ENCODE measurements around the gene FBXO41.

- TF ChIP-seq POLR2AphosphoS5 (IDR thresholded peaks at IDR 0.05; ENCODE audit: low read depth, low read length) (no peak), TAF1 (IDR thresholded peaks at IDR 0.05; ENCODE audit: borderline replicate concordance, insufficient read depth, low read length) (no peak), REST (IDR thresholded peaks at IDR 0.05; ENCODE audit: insufficient read depth in 1 of 2, low read depth in 2 of 2, low read length in 2 of 2) (no peak), SIN3A (IDR thresholded peaks at IDR 0.05; ENCODE audit: borderline replicate concordance, insufficient read depth, low read length) (no peak), FOXP2 (optimal IDR thresholded peaks at IDR 0.05; ENCODE audit: borderline replicate concordance, extremely low read depth, extremely low read length, insufficient read depth) (no peak)
These were observed 17.3 kb downstream of the FBXO41 start for GRCh38 chr2:73267008-73267407.
